NCI-H2227 treated with DMSO at 0.1 percent for 48 hours (cell line): ENCODE results near the gene TMPRSS2.
"Not testable (repeated sequence)": the region's sequence is repeated elsewhere in the genome, so short reads cannot be mapped to it uniquely, and the experiment has no call there.

Source experiments
- DNase-seq: peaks from one replicate; lab custom pipeline; 2025; lab: John Stamatoyannopoulos, UW

TMPRSS2 gene

GRCh38 chr21:41425954-41426675 lies 81.8 kb downstream of the TMPRSS2 start, which contains the start of gene MX1:
Gene MX1, plus strand, starts transcription at chr21:41426239. Its CDS starts 5,832 bp downstream, at chr21:41432071.
- peak; percentile 36 for DNase-seq

- DNase-seq: no peak
Observed at GRCh38 chr21:41425588-41425953, 82.4 kb downstream of the TMPRSS2 start.

GRCh38 chr21:41423305-41423636 lies 84.7 kb downstream of the TMPRSS2 start:
- not testable (repeated sequence) for DNase-seq

GRCh38 chr21:41422546-41423304 lies 85.2 kb downstream of the TMPRSS2 start:
- DNase-seq: no peak

GRCh38 chr21:41420998-41421397 lies 87.0 kb downstream of the TMPRSS2 start:
- DNase-seq: not testable (repeated sequence)

GRCh38 chr21:41419921-41420862 lies 87.8 kb downstream of the TMPRSS2 start:
- peak; percentile 74 for DNase-seq

GRCh38 chr21:41418956-41419680 lies 88.8 kb downstream of the TMPRSS2 start:
- DNase-seq: no peak

GRCh38 chr21:41418393-41418792 lies 89.6 kb downstream of the TMPRSS2 start:
- DNase-seq: no peak

- not testable (repeated sequence) for DNase-seq
Observed at GRCh38 chr21:41417505-41417904, 90.5 kb downstream of the TMPRSS2 start.
